Glutamatergic neuron (in vitro differentiated cells): ENCODE data around the gene CAPN8. TPM values are rescaled to one million over a fixed set of nuclear protein-coding genes. Genes with fewer than 3 reads are reported as not detected.

Source experiments
- DNase-seq: peaks from one replicate; pipeline ENCODE4 v3.0.0; 2022
- H3K27ac Mint-ChIP-seq: one replicate; pipeline ENCODE4 v1.8.0; 2020; ENCODE audit warnings: mild to moderate bottlenecking, mixed read lengths, inconsistent platforms; ENCODE audit not compliant: unreplicated experiment
- H3K27me3 Mint-ChIP-seq: one replicate; pipeline ENCODE4 v1.8.0; 2020; ENCODE audit warnings: mild to moderate bottlenecking, moderate library complexity, mixed read lengths, inconsistent platforms; ENCODE audit not compliant: unreplicated experiment
- H3K36me3 Mint-ChIP-seq: one replicate; pipeline ENCODE4 v1.8.0; 2020; ENCODE audit warnings: mild to moderate bottlenecking, mixed read lengths, inconsistent platforms; ENCODE audit not compliant: unreplicated experiment
- H3K4me1 Mint-ChIP-seq: one replicate; pipeline ENCODE4 v1.8.0; 2020; ENCODE audit warnings: mild to moderate bottlenecking, low read depth, mixed read lengths, inconsistent platforms; ENCODE audit not compliant: unreplicated experiment
- H3K4me3 Mint-ChIP-seq: one replicate; pipeline ENCODE4 v1.8.0; 2020; ENCODE audit warnings: mild to moderate bottlenecking, mixed read lengths, inconsistent platforms; ENCODE audit not compliant: unreplicated experiment
- H3K9me3 Mint-ChIP-seq: one replicate; pipeline ENCODE4 v1.8.0; 2020; ENCODE audit warnings: mild to moderate bottlenecking, moderate library complexity, mixed read lengths, inconsistent platforms; ENCODE audit not compliant: unreplicated experiment
- total RNA-seq: library from RNA; stranded (reverse); fragmentation: NEBNext Ultra II Directional; extraction: Animal tissue kit (Norgen Biotek cat#: 25700); gene quantifications from one replicate; pipeline ENCODE4 v1.2.1, GENCODE V29; 2021; ENCODE audit not compliant: unreplicated experiment
- TF ChIP-seq, protein P1 (sequence below): fragments of 200-600 bp; sonication (generic); IDR thresholded peaks from one replicate; pipeline ENCODE4 v1.5.0; 2021; ENCODE audit not compliant: partially characterized antibody, unreplicated experiment

Gene CAPN8
- total RNA-seq, 1 donor from 2014 or later = not detected

DNA sequence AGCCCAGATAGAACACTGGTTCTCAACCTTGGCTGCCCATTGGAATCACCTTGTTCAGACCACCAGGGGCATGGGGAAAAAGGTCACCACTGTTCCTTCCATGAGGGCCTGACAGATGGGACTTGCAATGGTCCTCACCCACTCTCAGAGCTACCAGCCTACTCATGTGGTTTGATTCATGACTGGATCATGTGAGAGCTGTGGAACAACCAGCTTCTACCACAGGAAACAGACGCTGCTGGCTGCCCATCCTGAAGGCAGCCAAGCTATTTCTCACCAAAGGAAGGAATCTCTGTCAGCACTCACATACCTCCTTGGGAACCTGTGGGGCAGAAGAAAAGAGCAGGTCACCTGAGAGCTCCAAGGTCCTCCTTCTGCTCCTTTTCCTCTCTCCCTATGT is 53.6 kb downstream of the CAPN8 start:
- TF ChIP-seq, protein P1, sequence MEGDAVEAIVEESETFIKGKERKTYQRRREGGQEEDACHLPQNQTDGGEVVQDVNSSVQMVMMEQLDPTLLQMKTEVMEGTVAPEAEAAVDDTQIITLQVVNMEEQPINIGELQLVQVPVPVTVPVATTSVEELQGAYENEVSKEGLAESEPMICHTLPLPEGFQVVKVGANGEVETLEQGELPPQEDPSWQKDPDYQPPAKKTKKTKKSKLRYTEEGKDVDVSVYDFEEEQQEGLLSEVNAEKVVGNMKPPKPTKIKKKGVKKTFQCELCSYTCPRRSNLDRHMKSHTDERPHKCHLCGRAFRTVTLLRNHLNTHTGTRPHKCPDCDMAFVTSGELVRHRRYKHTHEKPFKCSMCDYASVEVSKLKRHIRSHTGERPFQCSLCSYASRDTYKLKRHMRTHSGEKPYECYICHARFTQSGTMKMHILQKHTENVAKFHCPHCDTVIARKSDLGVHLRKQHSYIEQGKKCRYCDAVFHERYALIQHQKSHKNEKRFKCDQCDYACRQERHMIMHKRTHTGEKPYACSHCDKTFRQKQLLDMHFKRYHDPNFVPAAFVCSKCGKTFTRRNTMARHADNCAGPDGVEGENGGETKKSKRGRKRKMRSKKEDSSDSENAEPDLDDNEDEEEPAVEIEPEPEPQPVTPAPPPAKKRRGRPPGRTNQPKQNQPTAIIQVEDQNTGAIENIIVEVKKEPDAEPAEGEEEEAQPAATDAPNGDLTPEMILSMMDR = no peak
- no peak overlapping the region for H3K4me3 Mint-ChIP-seq
- peaks cover 8% of the 10 kb centered on the region for H3K36me3 Mint-ChIP-seq
- H3K27ac Mint-ChIP-seq = no peak overlapping the region
- H3K4me1 Mint-ChIP-seq = peaks cover 11% of the 10 kb centered on the region
- H3K9me3 Mint-ChIP-seq = peaks cover 4% of the 10 kb centered on the region
- DNase-seq = no peak
- no peaks in the 10 kb centered on the region for H3K27me3 Mint-ChIP-seq

DNA sequence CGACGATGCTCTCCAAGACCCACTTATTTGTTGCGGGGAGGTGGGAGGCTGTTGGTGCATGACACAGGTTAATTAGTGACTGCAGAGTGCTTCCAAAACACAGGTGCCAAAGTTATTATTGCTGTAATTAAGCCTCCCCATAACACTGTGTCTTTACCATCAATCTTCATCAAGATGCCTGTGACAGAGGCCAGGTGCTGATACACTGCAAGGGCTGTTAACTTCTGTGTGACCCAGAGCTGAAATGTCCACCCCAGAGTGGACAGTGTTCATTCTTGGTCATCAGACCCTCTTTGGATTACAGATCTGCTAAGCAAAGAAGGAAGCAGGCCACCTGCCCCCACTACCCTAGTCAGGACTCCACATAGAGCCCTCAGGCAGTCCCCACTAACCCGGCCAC is 55.5 kb downstream of the CAPN8 start:
- Mint-ChIP-seq H3K27ac (no peak overlapping the region), H3K4me1 (no peaks in the 10 kb centered on the region), H3K9me3 (peaks cover 4% of the 10 kb centered on the region), H3K27me3 (no peaks in the 10 kb centered on the region), H3K36me3 (peaks cover 8% of the 10 kb centered on the region), H3K4me3 (no peak overlapping the region)
- TF ChIP-seq, protein P1 = no peak
- no peak for DNase-seq

DNA sequence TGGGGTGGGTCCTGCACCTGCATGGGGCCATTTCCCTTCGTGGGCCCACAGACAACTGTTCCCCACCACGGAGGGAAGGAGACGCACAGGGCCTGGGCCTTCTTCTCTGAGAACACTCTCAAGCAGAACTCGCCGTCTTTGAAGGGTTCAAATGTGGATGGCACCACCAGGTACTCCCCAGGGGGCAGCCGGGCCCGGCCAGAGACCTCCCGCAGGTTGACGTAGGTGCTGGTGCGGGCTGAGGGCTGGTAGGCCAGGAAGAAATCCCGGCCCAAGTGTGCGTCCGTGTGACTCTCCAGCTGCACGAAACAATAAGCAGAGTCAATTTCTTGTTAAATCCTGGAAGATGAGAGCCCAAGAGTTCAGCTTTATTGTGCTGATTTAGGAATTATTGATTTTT is 56.4 kb downstream of the CAPN8 start:
- no peaks in the 10 kb centered on the region for H3K27me3 Mint-ChIP-seq
- no peak overlapping the region for H3K4me3 Mint-ChIP-seq
- peaks cover 4% of the 10 kb centered on the region for H3K9me3 Mint-ChIP-seq
- H3K4me1 Mint-ChIP-seq = no peaks in the 10 kb centered on the region
- peaks cover 8% of the 10 kb centered on the region for H3K36me3 Mint-ChIP-seq
- no peak overlapping the region for H3K27ac Mint-ChIP-seq
- TF ChIP-seq, protein P1 = no peak
- no peak for DNase-seq

DNA sequence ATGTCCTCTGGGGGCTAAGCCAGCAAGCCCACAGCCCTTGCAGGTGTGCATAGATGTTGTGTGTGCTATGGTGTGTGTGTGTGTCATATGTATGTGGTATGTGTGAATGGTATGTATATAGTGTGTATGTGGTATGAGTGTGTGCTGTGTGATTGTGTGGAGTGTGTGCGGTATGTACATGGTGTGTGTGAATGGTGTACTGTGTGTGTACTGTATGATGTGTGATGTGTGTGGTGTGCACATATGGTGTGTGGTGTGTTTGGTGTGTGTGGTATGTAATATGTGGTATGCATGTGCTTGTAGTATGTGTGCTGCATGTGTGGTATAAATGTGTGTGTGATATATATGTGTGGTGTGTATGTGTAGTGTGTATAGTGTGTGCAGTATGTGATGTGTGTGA is 107.0 kb downstream of the CAPN8 start:
- no peaks in the 10 kb centered on the region for H3K9me3 Mint-ChIP-seq
- H3K36me3 Mint-ChIP-seq = no peaks in the 10 kb centered on the region
- H3K27me3 Mint-ChIP-seq = no peaks in the 10 kb centered on the region
- H3K4me3 Mint-ChIP-seq = no peak overlapping the region
- H3K4me1 Mint-ChIP-seq = no peaks in the 10 kb centered on the region
- H3K27ac Mint-ChIP-seq = no peak overlapping the region
- TF ChIP-seq, protein P1 = no peak
- DNase-seq = no peak

DNA sequence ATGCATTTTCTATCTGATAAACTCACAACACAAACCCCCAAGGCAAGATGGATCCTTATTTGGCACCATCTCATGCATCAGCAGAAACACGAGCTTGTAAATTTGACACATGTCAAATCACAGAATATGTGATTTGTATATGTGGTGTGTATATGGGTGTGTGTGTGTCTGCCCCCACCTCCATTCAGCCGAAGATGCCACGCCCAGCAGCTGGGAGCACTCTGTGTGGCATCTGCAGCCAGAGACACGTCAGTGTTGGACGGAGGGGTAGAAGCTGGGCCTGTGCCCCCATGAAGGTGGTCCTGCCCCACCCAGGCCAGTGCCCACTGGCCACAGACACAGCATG is 108.4 kb downstream of the CAPN8 start:
- H3K27ac Mint-ChIP-seq = no peak overlapping the region
- no peak for DNase-seq
- TF ChIP-seq, protein P1 = no peak
- no peaks in the 10 kb centered on the region for H3K4me1 Mint-ChIP-seq
- no peak overlapping the region for H3K4me3 Mint-ChIP-seq
- no peaks in the 10 kb centered on the region for H3K36me3 Mint-ChIP-seq
- H3K9me3 Mint-ChIP-seq = no peaks in the 10 kb centered on the region
- H3K27me3 Mint-ChIP-seq = no peaks in the 10 kb centered on the region
